NCI-H2227 treated with DMSO at 0.1 percent for 48 hours (cell line): ENCODE data around the gene VSTM2L.
A peak's percentile ranks its signal among the peaks of the same experiment; 100 is the strongest.

Source experiments
- DNase-seq: peaks from one replicate; lab custom pipeline; 2025; lab: John Stamatoyannopoulos, UW

VSTM2L gene

GRCh38 chr20:37968841-37969401 lies 66.0 kb downstream of the VSTM2L start:
- no peak for DNase-seq

- DNase-seq: no peak
Measured at GRCh38 chr20:37969949-37970855, 67.3 kb downstream of the VSTM2L start.

GRCh38 chr20:37970856-37971245 lies 67.9 kb downstream of the VSTM2L start:
- no peak for DNase-seq

- DNase-seq: no peak
Measured at GRCh38 chr20:37971561-37972127, 68.7 kb downstream of the VSTM2L start.

GRCh38 chr20:37972256-37973058 lies 69.5 kb downstream of the VSTM2L start:
- DNase-seq: no peak

GRCh38 chr20:37973059-37973910 lies 70.4 kb downstream of the VSTM2L start:
- no peak for DNase-seq

GRCh38 chr20:37976887-37977286 lies 74.0 kb downstream of the VSTM2L start:
- DNase-seq: peak; percentile 32

- no peak for DNase-seq
Measured at GRCh38 chr20:37977338-37977737, 74.4 kb downstream of the VSTM2L start.

- DNase-seq: no peak
Measured at GRCh38 chr20:37977786-37978185, 74.9 kb downstream of the VSTM2L start.

GRCh38 chr20:37979021-37979985 lies 76.4 kb downstream of the VSTM2L start:
- DNase-seq: no peak

GRCh38 chr20:37980383-37980782 lies 77.5 kb downstream of the VSTM2L start:
- no peak for DNase-seq

- no peak for DNase-seq
Measured at GRCh38 chr20:37980876-37981275, 77.9 kb downstream of the VSTM2L start.

GRCh38 chr20:37981568-37981967 lies 78.6 kb downstream of the VSTM2L start:
- DNase-seq: no peak

- DNase-seq: no peak
Measured at GRCh38 chr20:37983286-37983685, 80.4 kb downstream of the VSTM2L start.

GRCh38 chr20:37984018-37984785 lies 81.3 kb downstream of the VSTM2L start:
- no peak for DNase-seq

- no peak for DNase-seq
Measured at GRCh38 chr20:37986044-37986858, 83.3 kb downstream of the VSTM2L start.

- DNase-seq: no peak
Measured at GRCh38 chr20:37986873-37987601, 84.1 kb downstream of the VSTM2L start.
